Neural crest cell (in vitro differentiated cells): ENCODE data around the gene ARL6. TPM values are rescaled to one million over a fixed set of nuclear protein-coding genes. Genes with fewer than 3 reads are reported as not detected.

Source experiments
- DNase-seq: peaks from one replicate; pipeline ENCODE4 v3.0.0; 2021; ENCODE audit warnings: low read depth, mixed read lengths, low spot score
- H3K27ac Mint-ChIP-seq: one replicate; pipeline ENCODE4 v1.8.0; 2021; ENCODE audit warnings: mild to moderate bottlenecking, mixed read lengths; ENCODE audit not compliant: unreplicated experiment
- H3K27me3 Mint-ChIP-seq: 2 replicates; pipeline ENCODE4 v1.8.0; 2021; ENCODE audit warnings: low read depth, mild to moderate bottlenecking, mixed read lengths
- H3K36me3 Mint-ChIP-seq: 2 replicates; pipeline ENCODE4 v1.8.0; 2021; ENCODE audit warnings: low read depth, mild to moderate bottlenecking, mixed read lengths
- H3K4me1 Mint-ChIP-seq: 2 replicates; pipeline ENCODE4 v1.8.0; 2021; ENCODE audit warnings: mixed read lengths
- H3K4me3 Mint-ChIP-seq: one replicate; pipeline ENCODE4 v1.8.0; 2021; ENCODE audit warnings: mild to moderate bottlenecking, mixed read lengths
- H3K9me3 Mint-ChIP-seq: 2 replicates; pipeline ENCODE4 v1.8.0; 2021; ENCODE audit warnings: mixed read lengths
- total RNA-seq: library from RNA; stranded (reverse); gene quantifications from 2 replicates; pipeline ENCODE4 v1.2.1, GENCODE V29; 2021
- TF ChIP-seq, protein P1 (sequence below): fragments of 200-600 bp; sonication (generic); conservative IDR thresholded peaks from 2 replicates; pipeline ENCODE4 v1.5.0; 2021; ENCODE audit warnings: antibody characterized with exemption, mild to moderate bottlenecking

Gene ARL6
- total RNA-seq, 1 donor from 2014 or later: 6.8 TPM

DNA sequence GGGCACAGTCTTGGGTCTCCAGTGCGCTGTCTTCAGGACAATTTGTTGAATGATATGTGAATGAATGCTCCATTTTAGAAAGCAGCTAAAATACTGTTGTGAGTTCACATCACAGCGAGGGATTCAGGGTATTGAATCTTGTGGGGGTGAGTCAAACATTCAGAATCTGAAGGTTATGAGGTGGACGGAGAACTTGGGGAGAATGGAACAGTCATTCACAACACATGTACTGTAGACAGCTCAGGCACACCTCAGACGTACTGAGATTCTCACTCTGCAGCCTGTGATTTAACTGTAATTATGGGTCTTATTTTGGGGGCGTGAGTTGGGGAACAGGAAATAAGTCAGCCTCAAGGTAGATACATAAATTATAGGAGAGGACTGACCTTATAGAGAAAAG is 71.2 kb downstream of the ARL6 start:
- Mint-ChIP-seq H3K27me3 (no peaks in the 10 kb centered on the region), H3K27ac (no peak overlapping the region), H3K4me3 (no peak overlapping the region), H3K4me1 (no peaks in the 10 kb centered on the region), H3K9me3 (peaks cover 2% of the 10 kb centered on the region), H3K36me3 (peaks cover 5% of the 10 kb centered on the region)
- TF ChIP-seq, protein P1, sequence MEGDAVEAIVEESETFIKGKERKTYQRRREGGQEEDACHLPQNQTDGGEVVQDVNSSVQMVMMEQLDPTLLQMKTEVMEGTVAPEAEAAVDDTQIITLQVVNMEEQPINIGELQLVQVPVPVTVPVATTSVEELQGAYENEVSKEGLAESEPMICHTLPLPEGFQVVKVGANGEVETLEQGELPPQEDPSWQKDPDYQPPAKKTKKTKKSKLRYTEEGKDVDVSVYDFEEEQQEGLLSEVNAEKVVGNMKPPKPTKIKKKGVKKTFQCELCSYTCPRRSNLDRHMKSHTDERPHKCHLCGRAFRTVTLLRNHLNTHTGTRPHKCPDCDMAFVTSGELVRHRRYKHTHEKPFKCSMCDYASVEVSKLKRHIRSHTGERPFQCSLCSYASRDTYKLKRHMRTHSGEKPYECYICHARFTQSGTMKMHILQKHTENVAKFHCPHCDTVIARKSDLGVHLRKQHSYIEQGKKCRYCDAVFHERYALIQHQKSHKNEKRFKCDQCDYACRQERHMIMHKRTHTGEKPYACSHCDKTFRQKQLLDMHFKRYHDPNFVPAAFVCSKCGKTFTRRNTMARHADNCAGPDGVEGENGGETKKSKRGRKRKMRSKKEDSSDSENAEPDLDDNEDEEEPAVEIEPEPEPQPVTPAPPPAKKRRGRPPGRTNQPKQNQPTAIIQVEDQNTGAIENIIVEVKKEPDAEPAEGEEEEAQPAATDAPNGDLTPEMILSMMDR: no peak
- DNase-seq: no peak

- Mint-ChIP-seq H3K36me3 (no peaks in the 10 kb centered on the region), H3K27ac (peak overlapping the region; percentile 24)
These were observed 73.8 kb downstream of the ARL6 start for GRCh38 chr3:97838393-97838792.

GRCh38 chr3:97839944-97840343 is 75.4 kb downstream of the ARL6 start:
- no peak for DNase-seq
- Mint-ChIP-seq H3K4me3 (no peak overlapping the region), H3K27ac (no peak overlapping the region), H3K27me3 (no peaks in the 10 kb centered on the region), H3K36me3 (no peaks in the 10 kb centered on the region), H3K9me3 (no peaks in the 10 kb centered on the region), H3K4me1 (no peaks in the 10 kb centered on the region)
- TF ChIP-seq, protein P1: no peak

More at GRCh38 chr3:97838393-97838792, 73.8 kb downstream of the ARL6 start:
- TF ChIP-seq, protein P1: no peak
- DNase-seq: no peak
- no peak overlapping the region for H3K4me3 Mint-ChIP-seq
- no peaks in the 10 kb centered on the region for H3K4me1 Mint-ChIP-seq
- no peaks in the 10 kb centered on the region for H3K9me3 Mint-ChIP-seq
- no peaks in the 10 kb centered on the region for H3K27me3 Mint-ChIP-seq

- no peak overlapping the region for H3K4me3 Mint-ChIP-seq
- H3K27me3 Mint-ChIP-seq: no peaks in the 10 kb centered on the region
- TF ChIP-seq, protein P1: no peak
- H3K4me1 Mint-ChIP-seq: no peaks in the 10 kb centered on the region
- no peaks in the 10 kb centered on the region for H3K9me3 Mint-ChIP-seq
- H3K27ac Mint-ChIP-seq: no peak overlapping the region
- no peak for DNase-seq
- H3K36me3 Mint-ChIP-seq: no peaks in the 10 kb centered on the region
These were observed 76.7 kb downstream of the ARL6 start for GRCh38 chr3:97841304-97841703.

GRCh38 chr3:97841956-97842355 is 77.4 kb downstream of the ARL6 start:
- Mint-ChIP-seq H3K9me3 (no peaks in the 10 kb centered on the region), H3K4me3 (no peak overlapping the region), H3K36me3 (no peaks in the 10 kb centered on the region), H3K27me3 (no peaks in the 10 kb centered on the region), H3K27ac (no peak overlapping the region), H3K4me1 (no peaks in the 10 kb centered on the region)
- DNase-seq: no peak
- TF ChIP-seq, protein P1: no peak

- peaks cover 3% of the 10 kb centered on the region for H3K9me3 Mint-ChIP-seq
- H3K4me1 Mint-ChIP-seq: no peaks in the 10 kb centered on the region
- no peak overlapping the region for H3K4me3 Mint-ChIP-seq
- H3K27ac Mint-ChIP-seq: no peak overlapping the region
- no peak for DNase-seq
- no peaks in the 10 kb centered on the region for H3K27me3 Mint-ChIP-seq
- peaks cover 3% of the 10 kb centered on the region for H3K36me3 Mint-ChIP-seq
- TF ChIP-seq, protein P1: no peak
These were observed 84.2 kb downstream of the ARL6 start for GRCh38 chr3:97848779-97849178.
